ENCODE results near the gene MINK1.
A peak's percentile ranks its signal among the peaks of the same experiment; 100 is the strongest.

MINK1 gene

GRCh38 chr17:4933646-4934045 is 100.5 kb downstream of the MINK1 start:
- H3K4me1 ChIP-seq (ENCODE audit: insufficient read depth, low read length), result no peaks in the 10 kb centered on the region
- no peaks in the 10 kb centered on the region for H3K9me3 ChIP-seq (ENCODE audit: insufficient read depth, low read depth, low read length)
- no peak overlapping the region for H3K4me3 ChIP-seq (ENCODE audit: low read length)
- no peak overlapping the region for H3K9ac ChIP-seq (ENCODE audit: low read depth, low read length)
- peaks cover 26% of the 10 kb centered on the region for H3K36me3 ChIP-seq (ENCODE audit: insufficient read depth, low read depth, low read length)
- H3K27me3 ChIP-seq (ENCODE audit: insufficient read depth, low read length), result no peaks in the 10 kb centered on the region
- no peak overlapping the region for H3K27ac ChIP-seq (ENCODE audit: low read length)

GRCh38 chr17:4934173-4934979 is 101.2 kb downstream of the MINK1 start:
- no peak overlapping the region for H3K4me3 ChIP-seq (ENCODE audit: low read length)
- peaks cover 27% of the 10 kb centered on the region for H3K36me3 ChIP-seq (ENCODE audit: insufficient read depth, low read depth, low read length)
- no peaks in the 10 kb centered on the region for H3K27me3 ChIP-seq (ENCODE audit: insufficient read depth, low read length)
- no peaks in the 10 kb centered on the region for H3K4me1 ChIP-seq (ENCODE audit: insufficient read depth, low read length)
- no peaks in the 10 kb centered on the region for H3K9me3 ChIP-seq (ENCODE audit: insufficient read depth, low read depth, low read length)
- H3K27ac ChIP-seq (ENCODE audit: low read length), result no peak overlapping the region
- no peak overlapping the region for H3K9ac ChIP-seq (ENCODE audit: low read depth, low read length)

DNA sequence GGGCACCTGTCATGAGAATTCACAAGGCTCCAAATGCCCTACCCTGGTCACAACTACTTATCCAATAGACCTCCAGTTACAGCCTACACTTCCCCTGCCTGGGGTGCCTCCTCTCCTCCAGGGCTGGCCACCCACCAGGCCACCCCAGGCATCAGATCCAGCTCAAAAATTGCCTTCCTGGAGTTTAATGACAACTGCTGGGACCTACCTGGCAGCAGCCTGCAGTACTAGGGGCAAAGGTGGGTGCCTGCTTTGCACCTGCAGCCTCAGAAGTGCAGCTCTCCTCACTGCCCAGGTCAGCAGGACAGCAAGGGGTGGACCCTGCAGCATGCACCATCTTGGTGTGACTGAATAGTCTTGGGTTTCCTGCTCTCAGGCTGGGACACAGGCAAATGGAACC is 102.5 kb downstream of the MINK1 start:
- no peaks in the 10 kb centered on the region for H3K9me3 ChIP-seq (ENCODE audit: insufficient read depth, low read depth, low read length)
- no peak overlapping the region for H3K4me3 ChIP-seq (ENCODE audit: low read length)
- no peak overlapping the region for H3K9ac ChIP-seq (ENCODE audit: low read depth, low read length)
- no peaks in the 10 kb centered on the region for H3K27me3 ChIP-seq (ENCODE audit: insufficient read depth, low read length)
- H3K4me1 ChIP-seq (ENCODE audit: insufficient read depth, low read length), result no peaks in the 10 kb centered on the region
- no peak overlapping the region for H3K27ac ChIP-seq (ENCODE audit: low read length)
- peaks cover 27% of the 10 kb centered on the region for H3K36me3 ChIP-seq (ENCODE audit: insufficient read depth, low read depth, low read length)

GRCh38 chr17:4936436-4936835 is 103.3 kb downstream of the MINK1 start:
- Histone ChIP-seq H3K4me3 (ENCODE audit: low read length) (no peak overlapping the region), H3K27me3 (ENCODE audit: insufficient read depth, low read length) (no peaks in the 10 kb centered on the region), H3K27ac (ENCODE audit: low read length) (no peak overlapping the region), H3K36me3 (ENCODE audit: insufficient read depth, low read depth, low read length) (peaks cover 27% of the 10 kb centered on the region), H3K9me3 (ENCODE audit: insufficient read depth, low read depth, low read length) (no peaks in the 10 kb centered on the region), H3K4me1 (ENCODE audit: insufficient read depth, low read length) (peaks cover 4% of the 10 kb centered on the region; the same call in 1 of the 2 replicates), H3K9ac (ENCODE audit: low read depth, low read length) (no peak overlapping the region)

DNA sequence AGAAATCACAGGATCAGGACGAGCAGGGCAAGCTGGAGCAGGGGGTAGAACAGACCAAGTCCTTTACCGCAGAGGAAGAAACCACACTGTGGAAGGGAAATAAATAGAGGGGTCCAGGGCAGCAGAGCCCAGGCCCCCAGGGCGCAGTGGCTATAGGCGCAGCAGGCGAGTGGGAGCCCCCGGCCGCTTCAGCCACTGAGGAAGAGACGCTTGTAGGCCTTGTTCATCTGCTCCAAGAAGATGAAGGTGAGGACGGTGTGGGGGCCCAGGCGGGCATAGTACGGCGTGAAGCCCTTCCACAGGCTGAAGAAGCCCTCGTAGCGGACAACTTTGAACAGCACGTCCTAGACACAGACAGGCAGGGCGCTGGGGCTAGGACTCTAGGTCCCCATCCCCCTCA is 104.4 kb downstream of the MINK1 start:
- peaks cover 4% of the 10 kb centered on the region; the same call in 1 of the 2 replicates for H3K4me1 ChIP-seq (ENCODE audit: insufficient read depth, low read length)
- no peaks in the 10 kb centered on the region for H3K27me3 ChIP-seq (ENCODE audit: insufficient read depth, low read length)
- no peak overlapping the region for H3K4me3 ChIP-seq (ENCODE audit: low read length)
- no peaks in the 10 kb centered on the region for H3K9me3 ChIP-seq (ENCODE audit: insufficient read depth, low read depth, low read length)
- no peak overlapping the region for H3K27ac ChIP-seq (ENCODE audit: low read length)
- H3K9ac ChIP-seq (ENCODE audit: low read depth, low read length), result no peak overlapping the region
- peaks cover 36% of the 10 kb centered on the region for H3K36me3 ChIP-seq (ENCODE audit: insufficient read depth, low read depth, low read length)

GRCh38 chr17:4938069-4938491 is 104.9 kb downstream of the MINK1 start:
- Histone ChIP-seq H3K9me3 (ENCODE audit: insufficient read depth, low read depth, low read length) (no peaks in the 10 kb centered on the region), H3K27ac (ENCODE audit: low read length) (no peak overlapping the region), H3K4me3 (ENCODE audit: low read length) (no peak overlapping the region; the same call in 1 of the 2 replicates), H3K4me1 (ENCODE audit: insufficient read depth, low read length) (peaks cover 4% of the 10 kb centered on the region; the same call in 1 of the 2 replicates), H3K36me3 (ENCODE audit: insufficient read depth, low read depth, low read length) (peaks cover 41% of the 10 kb centered on the region), H3K9ac (ENCODE audit: low read depth, low read length) (peak overlapping the region; percentile 88), H3K27me3 (ENCODE audit: insufficient read depth, low read length) (no peaks in the 10 kb centered on the region)

DNA sequence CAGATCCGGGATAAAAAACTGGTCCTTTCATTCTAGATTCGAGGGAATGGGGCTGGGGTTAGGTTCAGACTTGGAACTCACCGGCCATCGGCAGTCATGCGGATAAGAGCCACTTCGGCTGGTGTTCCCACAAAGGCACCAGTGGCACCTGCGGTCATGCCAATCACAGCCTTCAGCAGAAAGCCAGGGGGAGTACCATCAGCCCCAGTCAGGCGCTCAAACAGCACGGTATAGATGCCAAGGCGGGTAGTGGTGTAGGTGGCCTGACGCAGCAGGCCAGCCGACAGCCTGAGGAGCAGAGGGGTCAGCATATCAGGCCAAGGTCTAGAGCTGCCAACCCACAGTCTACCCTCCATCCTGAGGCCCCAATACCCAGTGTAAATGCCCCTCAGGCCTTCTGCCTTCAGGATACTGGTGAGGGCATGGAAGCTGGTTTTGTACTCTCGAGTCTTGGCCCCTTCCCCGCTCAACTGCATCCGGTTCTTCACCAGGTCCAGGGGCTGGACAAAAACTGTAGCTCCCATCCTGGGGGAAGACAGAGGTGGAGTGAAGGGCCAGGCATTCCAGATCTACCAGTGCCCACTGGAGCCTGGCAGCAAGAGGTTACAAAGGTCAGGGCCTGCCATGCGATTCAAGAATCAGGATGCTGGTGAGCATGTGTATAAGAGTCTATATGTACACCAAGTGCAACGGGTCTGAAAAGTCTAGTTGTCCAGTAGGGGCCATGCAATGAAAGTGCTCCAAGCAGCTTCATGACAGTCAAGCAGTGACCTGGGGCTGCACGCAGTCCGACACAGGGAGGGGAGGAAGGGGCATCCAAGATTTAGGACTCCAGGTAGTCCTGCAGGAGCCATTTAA is 105.8 kb downstream of the MINK1 start:
- peak overlapping the region; percentile 20 for H3K27ac ChIP-seq (ENCODE audit: low read length)
- H3K27me3 ChIP-seq (ENCODE audit: insufficient read depth, low read length), result no peaks in the 10 kb centered on the region
- no peaks in the 10 kb centered on the region for H3K9me3 ChIP-seq (ENCODE audit: insufficient read depth, low read depth, low read length)
- H3K4me1 ChIP-seq (ENCODE audit: insufficient read depth, low read length), result peaks cover 4% of the 10 kb centered on the region; the same call in 1 of the 2 replicates
- peak overlapping the region; percentile 88 for H3K9ac ChIP-seq (ENCODE audit: low read depth, low read length)
- peaks cover 49% of the 10 kb centered on the region for H3K36me3 ChIP-seq (ENCODE audit: insufficient read depth, low read depth, low read length)
- peak overlapping the region; percentile 97 for H3K4me3 ChIP-seq (ENCODE audit: low read length)

- Histone ChIP-seq H3K9ac (ENCODE audit: low read depth, low read length) (peak overlapping the region; percentile 88), H3K9me3 (ENCODE audit: insufficient read depth, low read depth, low read length) (no peaks in the 10 kb centered on the region), H3K4me3 (ENCODE audit: low read length) (peak overlapping the region; percentile 97), H3K27me3 (ENCODE audit: insufficient read depth, low read length) (no peaks in the 10 kb centered on the region), H3K36me3 (ENCODE audit: insufficient read depth, low read depth, low read length) (peaks cover 55% of the 10 kb centered on the region), H3K27ac (ENCODE audit: low read length) (peak overlapping the region; percentile 20), H3K4me1 (ENCODE audit: insufficient read depth, low read length) (peaks cover 4% of the 10 kb centered on the region; the same call in 1 of the 2 replicates)
Measured at GRCh38 chr17:4939546-4939795, 106.3 kb downstream of the MINK1 start.

- Histone ChIP-seq H3K27ac (ENCODE audit: low read length) (peak within 1 kb of the TSS; percentile 20), H3K27me3 (ENCODE audit: insufficient read depth, low read length) (no peaks in the 10 kb centered on the region), H3K36me3 (ENCODE audit: insufficient read depth, low read depth, low read length) (peaks cover 60% of the 10 kb centered on the region), H3K9ac (ENCODE audit: low read depth, low read length) (peak within 1 kb of the TSS; percentile 88), H3K9me3 (ENCODE audit: insufficient read depth, low read depth, low read length) (no peaks in the 10 kb centered on the region), H3K4me3 (ENCODE audit: low read length) (peak within 1 kb of the TSS; percentile 97), H3K4me1 (ENCODE audit: insufficient read depth, low read length) (peaks cover 4% of the 10 kb centered on the region; the same call in 1 of the 2 replicates)
Measured at GRCh38 chr17:4939796-4940554, 106.8 kb downstream of the MINK1 start, which contains the start of the genes RNF167 and SLC25A11. RNF167 (plus strand) TSS chr17:4940268; CDS start chr17:4940910, 642 bp downstream. SLC25A11 (minus strand) TSS chr17:4940046; CDS start chr17:4939910, 136 bp downstream.

DNA sequence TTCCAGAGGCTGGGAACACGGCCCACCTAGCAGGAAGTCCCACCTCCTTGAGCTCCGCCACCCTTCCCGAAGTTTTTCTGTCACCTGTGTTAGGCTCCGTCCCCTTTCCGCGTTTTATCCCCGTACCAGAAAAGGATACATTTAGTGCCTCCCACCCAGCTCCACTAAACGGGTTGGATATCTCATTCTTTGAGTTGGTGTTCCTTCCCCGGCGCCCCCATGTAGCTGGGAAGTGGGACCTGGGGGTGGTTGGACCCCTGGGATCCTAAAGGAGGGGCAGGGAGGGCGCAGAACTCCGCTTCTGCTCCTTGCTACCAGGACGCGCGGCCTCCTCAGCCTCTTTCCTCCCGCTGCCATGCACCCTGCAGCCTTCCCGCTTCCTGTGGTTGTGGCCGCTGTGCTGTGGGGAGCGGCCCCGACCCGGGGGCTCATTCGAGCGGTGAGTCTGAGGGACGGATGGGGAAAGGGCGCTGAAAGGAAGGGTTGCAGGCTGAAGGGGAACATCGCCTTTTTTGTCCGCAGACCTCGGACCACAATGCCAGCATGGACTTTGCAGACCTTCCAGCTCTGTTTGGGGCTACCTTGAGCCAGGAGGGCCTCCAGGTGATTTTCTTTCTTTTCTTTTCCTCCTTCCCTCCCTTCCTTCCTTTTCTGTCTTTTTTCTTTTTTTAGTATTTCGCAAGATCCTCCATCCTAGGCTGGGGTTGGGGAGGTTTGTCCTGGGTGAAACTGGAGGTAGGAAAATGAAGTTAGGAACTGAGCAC is 107.6 kb downstream of the MINK1 start:
- Histone ChIP-seq H3K36me3 (ENCODE audit: insufficient read depth, low read depth, low read length) (peaks cover 67% of the 10 kb centered on the region), H3K27ac (ENCODE audit: low read length) (peak overlapping the region; percentile 20), H3K9me3 (ENCODE audit: insufficient read depth, low read depth, low read length) (no peaks in the 10 kb centered on the region)

DNA sequence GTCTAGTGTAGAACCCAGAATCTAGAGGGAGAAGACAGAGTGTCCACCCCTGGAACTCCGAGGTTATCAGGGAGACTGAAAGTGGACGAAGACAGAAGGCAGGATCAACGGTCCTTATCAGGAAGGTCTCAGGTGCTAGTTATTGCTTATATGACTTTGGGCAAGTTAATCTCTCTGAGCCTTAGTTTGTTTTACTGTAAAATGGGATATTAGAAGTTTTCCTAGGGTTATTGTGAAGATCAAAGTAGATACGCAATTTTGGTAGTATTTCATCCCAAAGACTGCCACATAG is 108.1 kb downstream of the MINK1 start:
- no peaks in the 10 kb centered on the region for H3K27me3 ChIP-seq (ENCODE audit: insufficient read depth, low read length)
- H3K4me1 ChIP-seq (ENCODE audit: insufficient read depth, low read length), result peaks cover 10% of the 10 kb centered on the region; the same call in 1 of the 2 replicates
- H3K27ac ChIP-seq (ENCODE audit: low read length), result no peak overlapping the region
- H3K4me3 ChIP-seq (ENCODE audit: low read length), result peak overlapping the region; percentile 97
- peaks cover 71% of the 10 kb centered on the region for H3K36me3 ChIP-seq (ENCODE audit: insufficient read depth, low read depth, low read length)
- H3K9me3 ChIP-seq (ENCODE audit: insufficient read depth, low read depth, low read length), result no peaks in the 10 kb centered on the region
- peak overlapping the region; percentile 88 for H3K9ac ChIP-seq (ENCODE audit: low read depth, low read length)

More for the DNA sequence above, 107.6 kb downstream of the MINK1 start:
- Histone ChIP-seq H3K4me3 (ENCODE audit: low read length) (peak overlapping the region; percentile 97), H3K27me3 (ENCODE audit: insufficient read depth, low read length) (no peaks in the 10 kb centered on the region), H3K4me1 (ENCODE audit: insufficient read depth, low read length) (peaks cover 7% of the 10 kb centered on the region; the same call in 1 of the 2 replicates), H3K9ac (ENCODE audit: low read depth, low read length) (peak overlapping the region; percentile 88)
